Measurements from ENCODE around the gene CEP89. TPM values are rescaled to one million over a fixed set of nuclear protein-coding genes. Genes with fewer than 3 reads are reported as not detected.

Gene CEP89
- total RNA-seq, 1 experiment from 2014 or later = 15.3 TPM

DNA sequence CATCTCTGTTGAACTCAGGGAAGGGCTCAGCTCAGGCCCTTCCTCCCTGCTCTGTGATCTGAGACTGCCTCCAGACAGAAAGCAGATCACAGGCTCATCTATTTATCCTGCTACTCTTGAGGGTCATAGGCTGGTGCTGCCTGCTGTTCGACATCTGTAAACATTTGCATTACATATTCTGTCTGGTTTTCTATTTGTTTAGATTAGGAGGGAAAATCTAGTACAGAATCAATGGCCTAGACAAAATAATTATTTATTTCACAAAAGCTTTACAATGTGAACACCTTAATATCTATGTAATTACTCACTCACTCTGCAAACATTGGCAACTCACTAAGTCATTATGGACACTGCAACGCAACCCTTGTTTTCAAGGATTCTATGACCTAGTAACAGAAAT lies 43.0 kb downstream of the CEP89 start:
- Histone ChIP-seq H3K4me3 (no peak overlapping the region), H3K4me1 (replicated peaks) (no peaks in the 10 kb centered on the region), H3K27ac (no peak overlapping the region), H3K9me3 (replicated peaks) (0 out of 2 replicates have a peak, but pooled peaks cover 4% of the 10 kb centered on the region), H3K36me3 (peaks cover 41% of the 10 kb centered on the region), H3K27me3 (replicated peaks) (no peaks in the 10 kb centered on the region)
- no peak for DNase-seq (ENCODE audit: low read depth in 1 of 2, low spot score in 2 of 2)

GRCh38 chr19:32924200-32924599 lies 47.6 kb downstream of the CEP89 start:
- no peak for DNase-seq (ENCODE audit: low read depth in 1 of 2, low spot score in 2 of 2)
- no peaks in the 10 kb centered on the region for H3K4me1 ChIP-seq (replicated peaks)
- H3K4me3 ChIP-seq = no peak overlapping the region
- H3K27me3 ChIP-seq (replicated peaks) = no peaks in the 10 kb centered on the region
- 0 out of 2 replicates have a peak, but pooled peaks cover 4% of the 10 kb centered on the region for H3K9me3 ChIP-seq (replicated peaks)
- peaks cover 28% of the 10 kb centered on the region for H3K36me3 ChIP-seq
- no peak overlapping the region for H3K27ac ChIP-seq

DNA sequence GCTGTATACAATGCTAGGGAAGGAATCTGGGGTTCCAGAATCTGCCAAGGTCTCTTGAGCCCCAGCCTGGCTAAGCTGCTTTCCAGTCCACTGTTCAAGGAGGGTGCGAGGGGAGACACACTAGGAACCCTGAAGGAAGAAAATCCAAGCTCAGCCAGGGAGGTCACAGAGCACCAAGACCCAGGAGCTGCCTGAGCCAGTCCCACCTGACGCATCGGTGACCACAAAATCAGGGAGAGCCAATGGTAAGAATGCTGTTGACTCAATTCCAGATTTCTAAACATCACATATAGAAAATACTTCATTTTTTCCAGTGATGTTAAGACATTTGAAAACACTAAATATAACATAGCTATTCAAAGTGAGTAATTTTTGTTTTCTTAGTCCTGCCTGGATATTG lies 50.1 kb downstream of the CEP89 start:
- H3K27ac ChIP-seq = no peak overlapping the region
- no peaks in the 10 kb centered on the region for H3K4me1 ChIP-seq (replicated peaks)
- H3K36me3 ChIP-seq = peaks cover 16% of the 10 kb centered on the region
- no peaks in the 10 kb centered on the region for H3K9me3 ChIP-seq (replicated peaks)
- no peaks in the 10 kb centered on the region for H3K27me3 ChIP-seq (replicated peaks)
- no peak for DNase-seq (ENCODE audit: low read depth in 1 of 2, low spot score in 2 of 2)
- H3K4me3 ChIP-seq = no peak overlapping the region

GRCh38 chr19:32919365-32919764 lies 52.4 kb downstream of the CEP89 start:
- no peak overlapping the region for H3K27ac ChIP-seq
- H3K36me3 ChIP-seq = peaks cover 12% of the 10 kb centered on the region

DNA sequence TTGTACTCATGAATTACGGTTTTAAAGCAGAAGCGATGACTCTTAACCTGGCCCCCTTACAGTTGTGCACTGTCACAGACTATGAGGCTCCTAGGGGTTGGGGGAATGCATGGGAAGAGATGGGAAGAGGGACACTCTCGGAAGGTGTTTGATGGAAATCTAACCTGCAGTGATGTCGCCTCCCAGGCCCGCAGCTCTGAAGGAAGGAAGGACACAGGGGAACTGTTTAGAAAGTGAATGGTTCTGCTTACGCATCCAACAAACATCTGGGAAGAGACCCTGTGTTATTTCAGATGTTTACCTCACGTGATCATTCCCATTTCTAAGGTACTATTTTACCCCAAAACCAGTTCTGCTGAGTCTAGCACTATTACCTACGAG lies 54.2 kb downstream of the CEP89 start:
- H3K4me3 ChIP-seq = no peak overlapping the region
- no peaks in the 10 kb centered on the region for H3K9me3 ChIP-seq (replicated peaks)
- H3K36me3 ChIP-seq = peaks cover 7% of the 10 kb centered on the region
- DNase-seq (ENCODE audit: low read depth in 1 of 2, low spot score in 2 of 2) = no peak
- no peak overlapping the region for H3K27ac ChIP-seq
- H3K27me3 ChIP-seq (replicated peaks) = no peaks in the 10 kb centered on the region
- no peaks in the 10 kb centered on the region for H3K4me1 ChIP-seq (replicated peaks)

More at GRCh38 chr19:32919365-32919764, 52.4 kb downstream of the CEP89 start:
- H3K4me3 ChIP-seq = no peak overlapping the region
- no peak for DNase-seq (ENCODE audit: low read depth in 1 of 2, low spot score in 2 of 2)
- H3K27me3 ChIP-seq (replicated peaks) = no peaks in the 10 kb centered on the region
- no peaks in the 10 kb centered on the region for H3K4me1 ChIP-seq (replicated peaks)
- H3K9me3 ChIP-seq (replicated peaks) = no peaks in the 10 kb centered on the region

- Histone ChIP-seq H3K27me3 (replicated peaks) (no peaks in the 10 kb centered on the region), H3K27ac (no peak overlapping the region), H3K9me3 (replicated peaks) (no peaks in the 10 kb centered on the region), H3K4me3 (no peak overlapping the region), H3K36me3 (peaks cover 7% of the 10 kb centered on the region), H3K4me1 (replicated peaks) (no peaks in the 10 kb centered on the region)
- DNase-seq (ENCODE audit: low read depth in 1 of 2, low spot score in 2 of 2) = no peak
Observed at GRCh38 chr19:32916969-32917615, 54.7 kb downstream of the CEP89 start.

DNA sequence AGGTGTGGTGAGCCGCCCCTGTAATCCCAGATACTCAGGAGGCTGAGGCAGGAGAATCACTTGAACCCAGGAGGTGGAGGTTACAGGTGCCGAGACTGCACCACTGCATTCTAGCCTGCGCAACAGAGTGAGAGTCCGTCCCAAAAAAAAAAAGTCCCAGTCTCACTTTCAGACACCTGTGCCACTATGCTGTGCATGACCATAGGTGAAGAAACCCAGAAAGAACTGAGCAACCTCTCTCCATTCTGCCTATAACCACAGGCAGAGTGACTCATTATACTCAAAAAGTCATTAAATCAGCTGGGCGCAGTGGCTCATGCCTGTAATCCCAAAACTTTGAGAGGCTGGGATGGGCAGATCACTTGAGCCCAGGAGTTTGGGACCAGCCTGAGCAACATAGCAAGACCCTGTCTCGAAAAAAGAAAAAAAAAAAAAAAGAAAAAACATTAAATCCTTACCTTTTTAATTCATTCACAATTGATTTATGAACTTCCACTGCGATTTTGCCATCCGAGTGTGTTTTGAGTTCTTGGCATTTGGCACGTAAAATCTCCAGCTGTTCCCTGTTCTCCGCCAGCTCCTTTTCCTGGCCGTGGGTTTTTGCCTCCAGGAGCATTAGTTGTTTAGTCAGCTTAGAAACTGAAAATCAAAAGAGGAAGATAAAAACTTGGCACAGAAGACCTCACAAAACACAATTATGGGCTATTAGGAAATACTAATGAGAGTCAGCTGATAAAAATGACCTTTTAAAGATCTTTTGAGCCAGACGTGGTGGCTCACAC lies 56.7 kb downstream of the CEP89 start:
- Histone ChIP-seq H3K4me3 (no peak overlapping the region), H3K27me3 (replicated peaks) (no peaks in the 10 kb centered on the region), H3K27ac (no peak overlapping the region), H3K36me3 (peaks cover 7% of the 10 kb centered on the region), H3K9me3 (replicated peaks) (no peaks in the 10 kb centered on the region), H3K4me1 (replicated peaks) (peaks cover 12% of the 10 kb centered on the region)
- DNase-seq (ENCODE audit: low read depth in 1 of 2, low spot score in 2 of 2) = no peak

DNA sequence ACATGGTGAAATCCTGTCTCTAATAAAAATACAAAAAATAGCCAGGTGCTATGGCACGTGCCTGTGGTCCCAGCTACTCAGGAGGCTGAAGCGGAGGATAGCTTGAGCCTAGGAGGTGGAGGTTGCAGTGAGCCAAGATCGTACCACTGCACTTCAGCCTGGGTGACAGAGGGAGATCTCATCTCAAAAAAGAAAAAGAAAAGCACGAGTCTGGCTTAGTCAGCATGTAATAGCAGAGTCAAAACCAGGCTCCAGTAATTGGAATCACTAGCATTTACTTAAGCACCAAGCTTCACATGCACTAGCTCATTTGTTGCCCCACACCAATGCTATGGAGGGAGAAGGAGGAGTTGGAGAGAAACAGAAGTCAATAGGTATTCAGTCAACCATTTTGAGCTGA lies 60.3 kb downstream of the CEP89 start:
- H3K27ac ChIP-seq = peak overlapping the region; percentile 70
- no peak overlapping the region for H3K4me3 ChIP-seq
- H3K27me3 ChIP-seq (replicated peaks) = no peaks in the 10 kb centered on the region
- no peak for DNase-seq (ENCODE audit: low read depth in 1 of 2, low spot score in 2 of 2)
- no peaks in the 10 kb centered on the region for H3K9me3 ChIP-seq (replicated peaks)
- H3K36me3 ChIP-seq = peaks cover 6% of the 10 kb centered on the region
- peaks cover 12% of the 10 kb centered on the region for H3K4me1 ChIP-seq (replicated peaks)

GRCh38 chr19:32910874-32911273 lies 60.9 kb downstream of the CEP89 start:
- H3K4me3 ChIP-seq = no peak overlapping the region
- H3K4me1 ChIP-seq (replicated peaks) = peaks cover 12% of the 10 kb centered on the region
- H3K36me3 ChIP-seq = peaks cover 6% of the 10 kb centered on the region; the same call in 1 of the 2 replicates
- H3K27ac ChIP-seq = peak overlapping the region; percentile 70
- H3K27me3 ChIP-seq (replicated peaks) = no peaks in the 10 kb centered on the region
- DNase-seq (ENCODE audit: low read depth in 1 of 2, low spot score in 2 of 2) = peak; percentile 82 to 92
- H3K9me3 ChIP-seq (replicated peaks) = no peaks in the 10 kb centered on the region

GRCh38 chr19:32910094-32910493 lies 61.7 kb downstream of the CEP89 start:
- Histone ChIP-seq H3K27me3 (replicated peaks) (no peaks in the 10 kb centered on the region), H3K4me1 (replicated peaks) (peaks cover 12% of the 10 kb centered on the region), H3K9me3 (replicated peaks) (no peaks in the 10 kb centered on the region), H3K27ac (no peak overlapping the region), H3K36me3 (peaks cover 6% of the 10 kb centered on the region; the same call in 1 of the 2 replicates), H3K4me3 (no peak overlapping the region)
- no peak for DNase-seq (ENCODE audit: low read depth in 1 of 2, low spot score in 2 of 2)

- no peak overlapping the region for H3K4me3 ChIP-seq
- DNase-seq (ENCODE audit: low read depth in 1 of 2, low spot score in 2 of 2) = no peak
- H3K36me3 ChIP-seq = peaks cover 6% of the 10 kb centered on the region; the same call in 1 of the 2 replicates
- no peaks in the 10 kb centered on the region for H3K27me3 ChIP-seq (replicated peaks)
- H3K9me3 ChIP-seq (replicated peaks) = no peaks in the 10 kb centered on the region
- peaks cover 12% of the 10 kb centered on the region for H3K4me1 ChIP-seq (replicated peaks)
- no peak overlapping the region for H3K27ac ChIP-seq
Observed at GRCh38 chr19:32909257-32909656, 62.5 kb downstream of the CEP89 start.

DNA sequence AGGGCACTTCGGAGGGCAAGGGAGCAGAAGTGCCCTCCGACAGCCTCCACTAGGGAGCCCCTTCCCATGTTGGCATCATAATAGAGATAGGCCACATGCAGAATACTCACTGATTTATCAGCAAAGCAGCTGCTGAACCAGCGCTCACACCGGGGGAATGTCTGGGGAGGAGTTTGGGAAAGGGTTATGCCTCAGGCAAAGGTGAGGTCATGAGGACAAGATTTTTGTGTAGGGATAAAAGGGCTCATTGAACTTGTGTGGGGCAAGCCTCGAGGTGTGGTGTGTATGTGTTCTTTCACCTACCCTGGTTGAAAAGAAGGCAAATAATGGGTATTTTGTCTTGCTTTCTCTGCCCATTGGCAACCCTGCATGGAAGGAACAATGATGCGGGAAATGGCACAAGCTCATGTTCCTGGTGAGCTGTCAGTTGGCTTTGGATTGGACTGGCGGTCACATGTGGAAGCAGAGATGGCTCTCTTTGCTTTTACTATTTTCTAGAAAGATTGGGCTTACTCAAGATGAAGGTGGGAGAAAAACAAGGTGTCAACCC lies 63.0 kb downstream of the CEP89 start:
- Histone ChIP-seq H3K4me3 (no peak overlapping the region), H3K9me3 (replicated peaks) (no peaks in the 10 kb centered on the region), H3K36me3 (peaks cover 6% of the 10 kb centered on the region; the same call in 1 of the 2 replicates), H3K27me3 (replicated peaks) (no peaks in the 10 kb centered on the region), H3K4me1 (replicated peaks) (peaks cover 12% of the 10 kb centered on the region), H3K27ac (no peak overlapping the region)
- DNase-seq (ENCODE audit: low read depth in 1 of 2, low spot score in 2 of 2) = no peak

- Histone ChIP-seq H3K9me3 (replicated peaks) (no peaks in the 10 kb centered on the region), H3K4me3 (no peak overlapping the region), H3K4me1 (replicated peaks) (peaks cover 6% of the 10 kb centered on the region), H3K27me3 (replicated peaks) (no peaks in the 10 kb centered on the region), H3K36me3 (no peaks in the 10 kb centered on the region), H3K27ac (no peak overlapping the region)
- DNase-seq (ENCODE audit: low read depth in 1 of 2, low spot score in 2 of 2) = no peak
Observed at GRCh38 chr19:32902448-32902847, 69.3 kb downstream of the CEP89 start.

DNA sequence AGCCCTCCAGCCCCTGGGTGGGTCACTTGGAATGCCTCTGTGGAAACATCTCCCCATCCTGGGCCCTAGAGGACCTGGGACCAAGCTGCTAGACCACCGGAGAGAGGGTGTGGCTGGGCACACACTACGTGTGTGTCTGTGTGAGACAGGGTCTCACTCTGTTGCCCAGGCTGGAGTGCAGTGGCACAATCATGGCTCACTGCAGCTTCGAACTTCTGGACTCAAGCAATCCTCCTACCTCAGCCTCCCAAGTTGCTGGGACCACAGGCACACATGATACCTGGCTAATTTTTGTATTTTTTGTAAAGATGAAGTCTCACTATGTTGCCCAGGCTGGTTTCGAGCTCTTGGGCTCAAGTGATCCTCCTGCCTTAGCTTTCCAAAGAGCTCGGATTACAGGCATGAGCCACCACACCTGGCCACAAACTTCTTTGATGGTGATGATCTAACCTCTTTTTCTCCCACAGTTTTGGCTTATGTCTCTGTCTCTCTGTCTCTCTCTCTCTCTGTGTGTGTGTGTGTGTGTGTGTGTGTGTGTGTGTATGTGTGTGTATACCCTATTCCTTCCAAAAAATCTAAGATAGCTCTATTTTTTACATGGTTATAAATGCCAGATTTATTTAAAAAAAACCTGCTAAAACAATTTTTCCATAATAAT lies 70.1 kb downstream of the CEP89 start:
- peaks cover 10% of the 10 kb centered on the region for H3K4me1 ChIP-seq (replicated peaks)
- no peak overlapping the region for H3K27ac ChIP-seq
- no peaks in the 10 kb centered on the region for H3K9me3 ChIP-seq (replicated peaks)
- no peak for DNase-seq (ENCODE audit: low read depth in 1 of 2, low spot score in 2 of 2)
- no peaks in the 10 kb centered on the region for H3K27me3 ChIP-seq (replicated peaks)
- H3K36me3 ChIP-seq = no peaks in the 10 kb centered on the region
- no peak overlapping the region for H3K4me3 ChIP-seq
